GM18502 (cell line): ENCODE results near the gene SRBD1.
"Not testable (repeated sequence)": the region's sequence is repeated elsewhere in the genome, so short reads cannot be mapped to it uniquely, and the experiment has no call there.

Experiments
- ATAC-seq: cut with Tn5 transposase; IDR thresholded peaks from one replicate; pipeline ENCODE4 v1.9.1; 2021; ENCODE audit warnings: mild to moderate bottlenecking; ENCODE audit not compliant: unreplicated experiment, poor library complexity

SRBD1 gene

GRCh38 chr2:45438872-45439665 lies 172.0 kb downstream of the SRBD1 start:
- ATAC-seq, result no peak

DNA sequence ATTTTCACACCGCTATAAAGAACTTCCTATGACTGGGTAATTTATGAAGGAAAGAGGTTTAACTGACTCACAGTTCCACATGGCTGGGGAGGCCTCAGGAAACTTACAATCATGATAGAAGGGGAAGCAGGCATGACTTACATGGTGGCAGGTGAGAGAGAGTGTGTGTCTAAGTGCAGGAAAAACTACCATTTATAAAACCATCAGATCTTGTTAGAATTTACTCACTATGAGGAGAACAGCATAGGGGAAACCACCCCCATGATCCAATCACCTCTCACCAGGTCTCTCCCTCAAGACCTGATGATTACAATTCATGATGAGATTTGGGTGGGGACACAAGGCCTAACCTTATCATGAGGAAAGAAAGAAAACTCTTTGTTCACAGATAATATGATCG lies 174.6 kb downstream of the SRBD1 start:
- no peak for ATAC-seq

- ATAC-seq, result no peak
Measured at GRCh38 chr2:45435316-45435715, 175.8 kb downstream of the SRBD1 start.

DNA sequence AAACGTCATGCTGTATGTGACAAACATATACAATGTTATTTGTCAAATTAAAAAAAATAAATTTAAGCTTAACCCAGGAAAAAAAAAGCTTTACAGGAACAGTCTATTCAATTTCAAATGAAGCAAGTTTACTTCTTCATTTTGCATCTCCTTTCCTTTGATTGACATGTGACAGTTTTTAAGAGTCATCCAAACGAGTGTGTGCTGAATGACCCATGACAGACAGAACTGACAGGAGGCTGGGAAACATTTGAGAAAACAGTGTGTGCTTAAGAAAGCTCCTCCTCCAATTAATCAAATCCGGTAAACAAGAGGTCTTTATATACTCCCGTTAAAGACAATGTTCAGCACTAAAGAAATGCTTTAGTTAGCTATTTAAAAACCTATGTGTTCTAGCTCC lies 177.7 kb downstream of the SRBD1 start:
- ATAC-seq, result no peak

GRCh38 chr2:45432406-45432805 lies 178.7 kb downstream of the SRBD1 start:
- no peak for ATAC-seq

DNA sequence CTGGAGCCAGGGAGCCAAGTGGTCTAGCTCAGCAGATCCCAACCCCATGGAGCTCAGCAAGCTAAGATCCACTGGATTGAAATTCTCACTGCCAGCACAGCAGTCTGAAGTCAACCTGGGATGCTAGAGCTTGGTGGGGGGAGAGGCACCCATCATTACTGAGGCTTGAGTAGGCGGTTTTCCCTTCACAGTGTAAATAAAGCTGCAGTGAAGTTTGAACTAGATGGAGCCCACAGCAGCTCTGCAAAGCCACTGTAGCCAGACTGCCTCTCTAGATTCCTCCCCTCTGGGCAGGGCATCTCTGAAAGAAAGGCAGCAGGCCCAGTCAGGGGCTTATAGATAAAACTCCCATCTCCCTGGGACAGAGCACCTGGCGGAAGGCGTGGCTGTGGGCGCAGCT lies 185.0 kb downstream of the SRBD1 start:
- ATAC-seq, result not testable (repeated sequence)

GRCh38 chr2:45422921-45423320 lies 188.1 kb downstream of the SRBD1 start:
- ATAC-seq, result no peak

GRCh38 chr2:45418532-45418931 lies 192.5 kb downstream of the SRBD1 start:
- no peak for ATAC-seq

GRCh38 chr2:45415534-45416123 lies 195.4 kb downstream of the SRBD1 start:
- ATAC-seq, result no peak

DNA sequence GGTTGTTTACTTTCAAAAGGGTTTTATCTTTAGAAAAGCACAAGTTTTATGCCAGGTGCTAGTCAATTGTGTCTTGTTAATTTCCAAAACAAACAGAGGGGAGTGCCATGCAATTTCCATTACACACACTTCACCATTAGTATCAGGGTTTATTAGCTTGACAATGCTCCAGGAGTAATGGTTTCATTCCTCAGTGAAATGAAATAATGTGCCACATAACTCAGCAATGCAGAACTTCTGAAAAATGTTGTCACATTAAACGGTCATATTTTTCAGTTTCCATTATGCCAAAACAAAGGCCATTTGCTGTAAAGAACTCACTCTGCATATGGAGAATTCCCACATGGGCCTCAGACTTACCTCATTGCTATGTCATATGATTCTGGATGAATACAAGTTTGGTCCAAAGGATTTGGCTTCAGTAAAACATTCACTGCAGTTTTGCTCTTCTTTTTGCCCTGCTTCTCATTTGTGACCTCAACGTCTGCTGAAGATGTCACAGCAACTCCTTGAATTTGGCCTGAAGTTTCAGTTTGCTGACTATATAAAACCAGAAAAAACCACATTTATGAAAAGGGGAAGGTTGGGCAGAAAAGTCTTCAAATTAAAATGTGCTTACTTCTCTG lies 198.2 kb downstream of the SRBD1 start:
- ATAC-seq, result no peak

GRCh38 chr2:45409677-45410076 lies 201.4 kb downstream of the SRBD1 start:
- ATAC-seq, result no peak

GRCh38 chr2:45406621-45407020 lies 204.4 kb downstream of the SRBD1 start:
- ATAC-seq, result no peak

DNA sequence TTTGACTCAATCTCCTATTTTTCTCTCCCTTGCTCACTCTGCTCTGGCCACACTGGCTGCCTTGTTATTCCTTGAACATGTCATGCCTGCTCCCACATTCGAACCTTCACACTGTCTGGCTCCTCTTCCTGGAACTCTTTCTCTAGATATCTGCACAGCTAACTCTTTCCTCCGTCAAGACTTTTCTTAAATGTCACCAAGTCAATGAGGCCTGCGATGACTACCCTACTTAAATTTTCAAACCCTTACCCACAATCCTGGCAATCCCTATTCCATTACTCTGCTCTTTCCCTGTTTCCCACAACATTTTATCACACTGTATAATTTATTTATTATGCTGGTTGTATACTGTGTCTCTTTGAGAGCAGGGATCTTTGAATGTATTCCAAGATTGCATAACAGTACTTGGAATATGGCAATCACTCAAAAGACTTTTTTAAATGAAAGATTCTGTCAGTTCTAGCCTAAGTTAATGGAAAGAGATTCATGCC lies 206.2 kb downstream of the SRBD1 start:
- no peak for ATAC-seq

GRCh38 chr2:45403036-45403435 lies 208.0 kb downstream of the SRBD1 start:
- no peak for ATAC-seq

DNA sequence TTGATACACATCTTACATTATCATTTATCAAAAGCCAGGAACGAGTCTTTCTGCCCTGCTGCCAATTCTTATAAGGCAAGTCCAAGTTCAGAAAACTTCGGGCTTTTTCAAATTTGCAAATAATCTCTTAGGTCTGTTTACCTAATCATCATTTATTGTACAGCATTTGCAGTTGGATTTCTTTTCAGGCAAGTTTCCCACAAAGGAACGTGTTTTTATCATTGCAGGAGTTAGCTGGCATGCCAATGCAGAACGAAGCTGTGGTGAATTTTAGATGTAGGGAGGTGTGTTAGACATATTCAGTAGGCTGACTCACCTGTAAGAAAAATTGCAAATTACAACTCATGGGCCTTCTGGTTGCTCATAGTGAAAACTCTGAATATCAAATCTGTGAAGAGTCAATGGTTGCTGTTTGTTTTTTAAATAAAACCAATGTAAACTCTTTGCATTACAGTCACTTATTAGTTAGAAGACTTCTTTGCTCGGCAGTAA lies 209.6 kb downstream of the SRBD1 start:
- ATAC-seq, result no peak

DNA sequence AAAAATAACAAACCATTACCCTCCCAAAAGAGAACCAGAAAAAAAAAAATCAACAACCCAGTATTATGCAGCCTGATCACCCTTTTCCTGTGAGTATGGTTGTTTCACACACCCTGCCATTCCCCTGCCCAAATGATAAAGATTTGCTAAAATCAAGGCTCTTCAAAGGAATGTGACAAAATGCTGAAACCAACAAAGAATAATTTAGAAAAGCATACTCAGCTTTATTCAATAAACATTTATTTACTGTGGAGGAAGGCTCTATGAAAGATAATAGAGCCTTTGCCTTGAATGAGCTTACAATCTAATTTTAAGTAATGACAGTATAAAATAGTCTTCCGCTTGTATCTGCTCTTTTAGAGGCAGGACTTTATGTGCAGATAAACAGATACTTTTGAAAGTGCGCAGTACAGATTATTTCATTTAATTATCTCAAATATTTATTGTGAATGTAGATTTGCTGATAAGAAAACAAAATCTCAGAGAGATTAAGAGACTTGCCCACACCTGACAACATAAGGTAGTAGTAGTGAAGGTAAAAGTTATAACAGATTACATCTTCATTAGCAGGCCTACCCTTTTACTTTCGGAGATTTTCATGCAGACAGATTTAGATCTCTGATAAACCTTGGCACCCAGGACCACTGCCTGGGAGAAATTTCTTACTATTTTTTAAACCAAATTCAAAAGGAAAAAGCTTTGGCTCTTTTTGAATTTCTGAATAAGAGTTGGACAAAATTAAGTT lies 211.9 kb downstream of the SRBD1 start:
- ATAC-seq, result no peak

GRCh38 chr2:45397292-45397691 lies 213.8 kb downstream of the SRBD1 start:
- ATAC-seq, result no peak

- no peak for ATAC-seq
Measured at GRCh38 chr2:45396671-45397070, 214.4 kb downstream of the SRBD1 start.

GRCh38 chr2:45394842-45395241 lies 216.2 kb downstream of the SRBD1 start:
- no peak for ATAC-seq

GRCh38 chr2:45394216-45394615 lies 216.9 kb downstream of the SRBD1 start:
- no peak for ATAC-seq

- ATAC-seq, result no peak
Measured at GRCh38 chr2:45391866-45392265, 219.2 kb downstream of the SRBD1 start.
